Activated T-cell treated with anti-CD3 and anti-CD28 coated beads, Interleukin-2, amount 50 U/mL, for 72 hours (primary cell): ENCODE measurements around the gene TBC1D5. TPM values are rescaled to one million over a fixed set of nuclear protein-coding genes. Genes with fewer than 3 reads are reported as not detected.

Experiments
- ATAC-seq, 2 donors: fragments of 150-1000 bp; cut with Tn5 transposase; replicated peaks in 1 of 2; 2 replicates each; pipeline ENCODE4 v1.10.0; 2021; ENCODE audit warnings: moderate library complexity in 2 of 2, mild to moderate bottlenecking in 1 of 2
- DNase-seq, 2 donors: peaks; one replicate each; pipeline ENCODE4 v3.0.0; 2021 to 2022; ENCODE audit warnings: mixed read lengths in 1 of 2
- H3K27ac Mint-ChIP-seq: one replicate; pipeline ENCODE4 v1.8.0; 2022; ENCODE audit warnings: mild to moderate bottlenecking, moderate library complexity, mixed read lengths
- H3K27me3 Mint-ChIP-seq: one replicate; pipeline ENCODE4 v1.8.0; 2022; ENCODE audit warnings: low read depth, mixed read lengths
- H3K36me3 Mint-ChIP-seq, 2 donors: one replicate each; pipeline ENCODE4 v1.8.0; 2022; ENCODE audit warnings: mixed read lengths in 2 of 2, mild to moderate bottlenecking in 1 of 2; ENCODE audit not compliant: insufficient read depth in 2 of 2
- H3K4me1 Mint-ChIP-seq: one replicate; pipeline ENCODE4 v1.8.0; 2022; ENCODE audit warnings: low read depth, mixed read lengths
- H3K4me3 Mint-ChIP-seq, 2 donors: one replicate each; pipeline ENCODE4 v1.8.0; 2022; ENCODE audit warnings: mild to moderate bottlenecking in 2 of 2, mixed read lengths in 2 of 2, moderate library complexity in 2 of 2
- H3K9me3 Mint-ChIP-seq, 2 donors: one replicate each; pipeline ENCODE4 v1.8.0; 2022; ENCODE audit warnings: mixed read lengths in 2 of 2
- total RNA-seq, 2 donors: library from RNA; stranded (reverse); gene quantifications; one replicate each; pipeline ENCODE4 v1.2.3, GENCODE V29; 2022

The TBC1D5 gene
- total RNA-seq, 2 donors from 2014 or later: 51.2 to 52.4 TPM

- ATAC-seq (no peak), DNase-seq (no peak)
- Mint-ChIP-seq H3K4me1 (peaks cover 43% of the 10 kb centered on the region), H3K27ac (no peak overlapping the region), H3K4me3 (no peak overlapping the region), H3K27me3 (no peaks in the 10 kb centered on the region), H3K9me3 (peaks cover 7 to 12% of the 10 kb centered on the region in 2 donors), H3K36me3 (peaks cover 25 to 30% of the 10 kb centered on the region in 2 donors)
Observed at GRCh38 chr3:17154221-17154620, 588.2 kb downstream of the TBC1D5 start.

DNA sequence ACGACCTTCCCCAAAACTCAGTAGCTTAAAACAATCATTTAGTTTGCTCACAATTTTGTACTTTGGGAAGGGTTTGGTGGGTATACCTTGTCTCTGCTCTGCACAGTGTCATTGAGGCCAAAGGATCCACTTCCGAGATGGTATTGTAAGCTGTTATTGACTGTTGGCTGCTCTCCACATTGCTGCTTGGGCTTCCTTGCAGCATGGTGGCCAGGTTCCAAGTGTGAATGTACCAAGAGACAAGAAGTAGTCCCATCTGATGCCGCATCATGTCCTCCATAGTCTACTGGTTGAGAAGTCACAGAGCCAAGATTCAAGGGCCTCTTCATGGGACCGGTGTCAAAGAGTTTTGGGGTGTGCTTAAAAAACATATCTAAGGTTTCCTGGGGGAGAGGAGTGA lies 589.2 kb downstream of the TBC1D5 start:
- Mint-ChIP-seq H3K4me3 (no peak overlapping the region), H3K27ac (no peak overlapping the region)

DNA sequence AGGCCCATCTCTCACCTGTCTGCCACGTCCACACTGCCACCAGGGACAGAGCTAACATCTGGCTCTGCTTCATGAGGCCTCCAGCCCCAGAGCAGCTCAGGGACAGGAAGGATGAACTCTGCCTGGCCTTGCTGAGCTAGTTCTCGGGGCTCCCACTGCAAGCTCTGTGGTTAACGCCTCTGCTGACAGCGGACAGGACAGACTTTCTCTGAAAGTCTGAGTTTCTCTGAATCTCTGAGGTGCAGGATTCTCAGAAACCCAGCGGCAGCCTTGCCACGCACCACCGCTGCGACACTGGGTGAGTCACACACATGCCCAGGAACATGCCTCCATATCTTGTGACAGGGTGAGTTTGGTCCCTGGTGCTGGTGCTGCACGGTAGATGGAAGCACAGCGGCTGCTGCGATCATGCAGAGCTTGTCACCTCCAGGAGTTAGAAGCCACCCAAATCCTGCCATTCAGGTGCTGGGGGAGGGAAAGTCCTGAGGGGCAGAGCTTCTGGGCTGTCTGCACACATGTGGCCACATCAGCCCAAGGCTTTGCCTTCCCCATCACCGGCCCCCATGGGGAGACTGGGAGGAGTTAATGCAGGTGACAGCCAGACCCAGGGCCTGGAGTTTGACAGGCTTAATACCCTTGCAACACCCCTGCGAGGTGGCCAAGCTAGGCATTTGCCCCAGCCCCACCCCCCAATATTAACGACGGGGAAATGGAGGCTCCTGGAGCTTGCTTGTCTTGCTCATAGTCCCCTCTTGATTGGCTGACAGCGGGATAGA lies 590.6 kb downstream of the TBC1D5 start:
- peak overlapping the region; percentile 74 to 81 for H3K4me3 Mint-ChIP-seq
- peaks cover 48% of the 10 kb centered on the region for H3K4me1 Mint-ChIP-seq

More for the DNA sequence above, 589.2 kb downstream of the TBC1D5 start:
- Mint-ChIP-seq H3K4me1 (peaks cover 42% of the 10 kb centered on the region), H3K9me3 (peaks cover 7 to 12% of the 10 kb centered on the region in 2 donors), H3K36me3 (peaks cover 25 to 30% of the 10 kb centered on the region in 2 donors), H3K27me3 (no peaks in the 10 kb centered on the region)
- DNase-seq: no peak
- ATAC-seq: no peak

GRCh38 chr3:17149076-17149475 lies 593.4 kb downstream of the TBC1D5 start:
- DNase-seq (no peak), ATAC-seq (no peak)
- Mint-ChIP-seq H3K4me1 (peaks cover 68% of the 10 kb centered on the region), H3K36me3 (peaks cover 25 to 27% of the 10 kb centered on the region in 2 donors), H3K4me3 (no peak overlapping the region), H3K9me3 (peaks cover 7 to 12% of the 10 kb centered on the region in 2 donors), H3K27ac (no peak overlapping the region), H3K27me3 (no peaks in the 10 kb centered on the region)

More for the DNA sequence above, 590.6 kb downstream of the TBC1D5 start:
- Mint-ChIP-seq H3K27ac (peak overlapping the region; percentile 74), H3K27me3 (no peaks in the 10 kb centered on the region), H3K36me3 (peaks cover 25 to 30% of the 10 kb centered on the region in 2 donors), H3K9me3 (peaks cover 7 to 12% of the 10 kb centered on the region in 2 donors)
- ATAC-seq: peak; percentile 96
- DNase-seq: peak; percentile 89 to 92

- peaks cover 0 to 2% of the 10 kb centered on the region in 2 donors for H3K9me3 Mint-ChIP-seq
- DNase-seq (peak; percentile 28 to 40), ATAC-seq (peak; percentile 85 to 92)
- H3K4me3 Mint-ChIP-seq: peak overlapping the region; percentile 63 to 66
- peaks cover 46% of the 10 kb centered on the region for H3K4me1 Mint-ChIP-seq
- H3K27me3 Mint-ChIP-seq: no peaks in the 10 kb centered on the region
- H3K36me3 Mint-ChIP-seq: peaks cover 1 to 4% of the 10 kb centered on the region in 2 donors
- H3K27ac Mint-ChIP-seq: peak overlapping the region; percentile 79
Observed at GRCh38 chr3:17144665-17144993, 597.8 kb downstream of the TBC1D5 start.

- H3K36me3 Mint-ChIP-seq: peaks cover 1 to 4% of the 10 kb centered on the region in 2 donors
- peak overlapping the region; percentile 63 to 66 for H3K4me3 Mint-ChIP-seq
- H3K27ac Mint-ChIP-seq: peak overlapping the region; percentile 79
- peaks cover 46% of the 10 kb centered on the region for H3K4me1 Mint-ChIP-seq
- H3K9me3 Mint-ChIP-seq: peaks cover 0 to 2% of the 10 kb centered on the region in 2 donors
- DNase-seq (no peak), ATAC-seq (peak; percentile 19 to 20)
- H3K27me3 Mint-ChIP-seq: no peaks in the 10 kb centered on the region
Observed at GRCh38 chr3:17143893-17144664, 598.4 kb downstream of the TBC1D5 start.

- H3K27ac Mint-ChIP-seq: no peak overlapping the region
- no peak overlapping the region for H3K4me3 Mint-ChIP-seq
- peaks cover 1 to 4% of the 10 kb centered on the region in 2 donors for H3K36me3 Mint-ChIP-seq
- DNase-seq (no peak), ATAC-seq (no peak)
- peaks cover 6% of the 10 kb centered on the region for H3K27me3 Mint-ChIP-seq
- H3K4me1 Mint-ChIP-seq: peaks cover 32% of the 10 kb centered on the region
- H3K9me3 Mint-ChIP-seq: peaks cover 0 to 2% of the 10 kb centered on the region in 2 donors
Observed at GRCh38 chr3:17142516-17142915, 599.9 kb downstream of the TBC1D5 start.

DNA sequence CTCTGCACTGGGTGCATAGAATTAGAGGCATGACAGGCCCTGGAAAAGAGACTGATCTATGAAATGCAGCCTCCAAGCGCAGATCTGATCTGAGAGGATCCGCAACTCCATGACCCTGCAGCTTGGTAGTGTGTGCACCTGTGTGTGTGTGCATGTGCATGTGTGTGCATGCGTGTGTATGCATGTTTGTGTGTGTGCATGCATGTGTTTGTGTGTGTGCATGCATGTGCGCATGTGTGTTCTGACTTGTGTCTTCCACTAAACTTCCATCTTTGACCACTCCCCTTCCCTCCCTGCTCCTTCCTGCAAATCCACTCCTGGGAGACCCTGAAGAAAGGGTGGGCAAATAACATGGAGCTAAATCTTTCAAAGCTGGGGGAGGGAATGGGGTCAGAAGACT lies 600.7 kb downstream of the TBC1D5 start:
- DNase-seq (no peak), ATAC-seq (no peak)
- Mint-ChIP-seq H3K4me3 (no peak overlapping the region), H3K9me3 (peaks cover 0 to 2% of the 10 kb centered on the region in 2 donors), H3K27me3 (peaks cover 6% of the 10 kb centered on the region), H3K4me1 (peaks cover 32% of the 10 kb centered on the region), H3K36me3 (peaks cover 1 to 4% of the 10 kb centered on the region in 2 donors), H3K27ac (no peak overlapping the region)

DNA sequence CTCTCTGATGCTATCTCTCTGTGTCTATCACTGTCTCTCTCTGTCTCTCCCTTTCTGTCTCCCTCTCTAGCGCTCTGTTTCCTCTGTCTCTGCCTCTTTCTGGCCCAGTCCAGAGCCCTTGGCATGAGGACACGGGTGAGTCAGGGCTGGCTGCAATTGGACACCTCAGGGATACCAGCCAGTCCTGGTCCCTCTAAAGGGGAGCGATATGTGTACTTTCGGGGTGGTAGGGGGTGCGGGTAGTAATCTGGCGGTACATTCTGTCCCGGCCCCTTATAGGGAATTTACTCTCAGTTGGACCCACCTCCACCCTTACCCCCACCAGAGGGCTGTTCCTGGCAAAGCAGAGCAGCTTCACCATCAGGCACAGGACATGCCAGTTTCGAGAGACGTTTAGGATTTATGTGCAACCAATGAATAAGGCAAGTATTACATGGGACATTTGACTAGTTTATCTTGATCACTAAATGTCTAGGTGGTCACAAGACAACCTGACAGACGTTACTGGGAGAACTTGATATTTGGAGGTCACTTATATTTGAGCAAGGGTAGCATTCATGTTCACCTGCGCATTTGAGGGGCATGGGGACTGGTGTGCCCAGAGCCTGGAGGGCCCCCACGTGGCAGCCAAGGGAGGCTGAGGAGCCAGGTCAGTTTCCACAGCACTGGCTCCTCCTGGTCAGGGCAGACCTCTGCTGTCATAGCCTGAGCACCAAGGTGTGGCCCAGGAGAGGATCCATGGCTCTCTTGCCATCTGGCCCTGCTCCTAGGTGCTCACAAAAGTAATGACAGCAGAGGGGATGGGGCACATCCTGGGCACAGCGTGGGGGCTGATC lies 601.5 kb downstream of the TBC1D5 start:
- Mint-ChIP-seq H3K27me3 (peaks cover 6% of the 10 kb centered on the region), H3K27ac (no peak overlapping the region)
- no peak for ATAC-seq

GRCh38 chr3:17138246-17139039 lies 604.0 kb downstream of the TBC1D5 start:
- peaks cover 2% of the 10 kb centered on the region for H3K4me1 Mint-ChIP-seq

More for the DNA sequence above, 601.5 kb downstream of the TBC1D5 start:
- peaks cover 25% of the 10 kb centered on the region for H3K4me1 Mint-ChIP-seq
- DNase-seq: no peak
- peaks cover 0 to 2% of the 10 kb centered on the region in 2 donors for H3K9me3 Mint-ChIP-seq
- H3K4me3 Mint-ChIP-seq: no peak overlapping the region
- H3K36me3 Mint-ChIP-seq: peaks cover 1 to 4% of the 10 kb centered on the region in 2 donors

DNA sequence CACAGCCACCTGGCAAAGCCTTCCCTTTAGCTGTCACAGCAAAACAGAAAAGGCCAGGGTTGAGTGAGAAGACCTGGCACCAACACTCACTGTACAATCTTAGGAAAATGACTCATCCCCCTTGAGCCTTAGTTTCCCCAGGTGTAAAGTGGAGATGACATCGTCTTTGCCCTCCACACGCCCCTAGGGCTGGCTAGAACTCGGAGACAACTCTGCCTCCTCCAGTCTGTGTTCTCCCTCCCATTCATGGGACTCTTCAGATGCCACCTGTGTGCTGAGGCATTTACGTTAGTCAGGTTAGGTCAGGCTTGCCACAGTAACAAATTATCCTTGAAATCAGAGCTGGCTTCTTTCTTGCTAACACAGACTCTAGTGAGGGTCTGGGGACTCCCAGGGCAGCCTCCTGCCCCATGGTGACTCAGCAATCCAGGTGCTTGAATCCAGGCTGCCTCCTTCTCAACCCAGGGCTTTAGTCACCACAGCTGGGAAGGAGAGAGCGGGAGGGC lies 605.1 kb downstream of the TBC1D5 start:
- no peak for ATAC-seq
- Mint-ChIP-seq H3K4me1 (no peaks in the 10 kb centered on the region), H3K9me3 (peaks cover 0 to 1% of the 10 kb centered on the region in 2 donors), H3K27ac (no peak overlapping the region), H3K36me3 (no peaks in the 10 kb centered on the region), H3K27me3 (peaks cover 6% of the 10 kb centered on the region), H3K4me3 (no peak overlapping the region)
- DNase-seq: no peak

More at GRCh38 chr3:17138246-17139039, 604.0 kb downstream of the TBC1D5 start:
- H3K27ac Mint-ChIP-seq: no peak overlapping the region
- peaks cover 1% of the 10 kb centered on the region in 2 donors for H3K36me3 Mint-ChIP-seq
- peaks cover 6% of the 10 kb centered on the region for H3K27me3 Mint-ChIP-seq
- ATAC-seq (no peak), DNase-seq (no peak)
- peaks cover 0 to 3% of the 10 kb centered on the region in 2 donors for H3K9me3 Mint-ChIP-seq
- no peak overlapping the region for H3K4me3 Mint-ChIP-seq
